ENCODE data around the gene GLP1R.

- TF ChIP-seq POLR2A (IDR thresholded peaks at IDR 0.05; ENCODE audit: low read depth, low read length) (no peak), ELK1 (IDR thresholded peaks at IDR 0.05; ENCODE audit: borderline replicate concordance, low read depth, low read length) (no peak), BHLHE40 (IDR thresholded peaks at IDR 0.05; ENCODE audit: low read depth, low read length) (no peak), CTCF (conservative IDR thresholded peaks at IDR 0.05; ENCODE audit: low read depth, low read length) (no peak), MAFK (IDR thresholded peaks at IDR 0.05; ENCODE audit: low read depth, low read length) (no peak), RFX5 (IDR thresholded peaks at IDR 0.05; ENCODE audit: low read depth, low read length) (no peak), CHD1 (IDR thresholded peaks at IDR 0.05; ENCODE audit: low read depth, low read length) (no peak), RAD21 (IDR thresholded peaks at IDR 0.05; ENCODE audit: low read length) (no peak), NFE2L2 (IDR thresholded peaks at IDR 0.05; ENCODE audit: low read depth, low read length) (no peak), MAZ (IDR thresholded peaks at IDR 0.05; ENCODE audit: borderline replicate concordance, low read depth, low read length) (no peak), CEBPB (IDR thresholded peaks at IDR 0.05; ENCODE audit: low read depth, low read length) (no peak), MXI1 (IDR thresholded peaks at IDR 0.05; ENCODE audit: borderline replicate concordance, low read depth, low read length) (no peak)
These were observed 8.4 kb upstream of the GLP1R start for GRCh38 chr6:39040080-39040673.
